PC-9 (cell line): ENCODE measurements around the gene CADM1. TPM values are rescaled to one million over a fixed set of nuclear protein-coding genes. Genes with fewer than 3 reads are reported as not detected.

ENCODE experiments used
- BruUV-seq: library from RNA; stranded (reverse); fragments of 400-500 nt; replicated peaks from 2 replicates; lab custom pipeline; 2021; lab: Mats Ljungman, UMichigan
- CTCF ChIA-PET: fragments of 300-600 bp; sonication (Branson Sonifier 250); formaldehyde crosslinking; loops from one replicate; lab custom pipeline; 2022; ENCODE audit warnings: antibody characterized with exemption; lab: Charles Lee
- POLR2A ChIA-PET: fragments of 300-600 bp; sonication (Branson Sonifier 250); formaldehyde crosslinking; loops from one replicate; lab custom pipeline; 2022; ENCODE audit warnings: antibody characterized with exemption; ENCODE audit not compliant: unreplicated experiment; lab: Charles Lee
- DNase-seq, 2 experiments: peaks; one replicate each; pipeline versions ENCODE4 v3.0.0 to v3.0.0-alpha.2; 2015 to 2022; ENCODE audit warnings: mixed read lengths in 1 of 2
- H2AFZ ChIP-seq: fragments of 200-600 bp; sonication (generic); 2 replicates; pipeline ENCODE4 v1.8.1; 2017; ENCODE audit warnings: antibody characterized with exemption
- H3F3A ChIP-seq: fragments of 200-600 bp; sonication (generic); 2 replicates; pipeline ENCODE4 v1.8.1; 2017; ENCODE audit warnings: antibody characterized with exemption, mild to moderate bottlenecking, low read depth; ENCODE audit not compliant: insufficient read depth
- H3K27ac ChIP-seq: fragments of 200-600 bp; sonication (generic); 2 replicates; pipeline ENCODE4 v1.6.1; 2016; ENCODE audit warnings: mixed run types
- H3K27me3 ChIP-seq: fragments of 200-600 bp; sonication (generic); 2 replicates; pipeline ENCODE4 v1.6.1; 2016; ENCODE audit warnings: low read depth, mixed run types; ENCODE audit not compliant: insufficient read depth
- H3K36me3 ChIP-seq: fragments of 200-600 bp; sonication (generic); 2 replicates; pipeline ENCODE4 v1.6.1; 2016; ENCODE audit warnings: low read depth, mixed run types
- H3K4me1 ChIP-seq: fragments of 200-600 bp; sonication (generic); replicated peaks from 2 replicates; pipeline ENCODE4 v1.6.1; 2016; ENCODE audit warnings: mixed run types; ENCODE audit not compliant: insufficient read depth
- H3K4me2 ChIP-seq: fragments of 200-600 bp; sonication (generic); 2 replicates; pipeline ENCODE4 v1.6.1; 2017; ENCODE audit warnings: mixed run types
- H3K4me3 ChIP-seq: fragments of 200-600 bp; sonication (generic); 2 replicates; pipeline ENCODE4 v1.6.1; 2016; ENCODE audit warnings: mixed run types
- H3K79me2 ChIP-seq: fragments of 200-600 bp; sonication (generic); 2 replicates; pipeline ENCODE4 v1.6.1; 2017; ENCODE audit warnings: low read depth, mixed run types
- H3K9me2 ChIP-seq: fragments of 200-600 bp; sonication (generic); 2 replicates; pipeline ENCODE4 v1.8.1; 2017; ENCODE audit warnings: mild to moderate bottlenecking; ENCODE audit not compliant: insufficient read depth
- H3K9me3 ChIP-seq: fragments of 200-600 bp; sonication (generic); 2 replicates; pipeline ENCODE4 v1.8.1; 2016; ENCODE audit warnings: low read depth; ENCODE audit not compliant: insufficient read depth
- H4K20me1 ChIP-seq: fragments of 200-600 bp; sonication (generic); 2 replicates; pipeline ENCODE4 v1.8.1; 2017; ENCODE audit not compliant: insufficient read depth
- EZH2 ChIP-seq: fragments of 200-600 bp; sonication (generic); IDR thresholded peaks from 2 replicates; pipeline ENCODE4 v1.8.0; 2017; ENCODE audit warnings: antibody characterized with exemption, low read depth
- intact Hi-C: fragments of 100-400 bp; cut with micrococcal nuclease; formaldehyde crosslinking; loops from one replicate; pipeline ENCODE4 v1.10.0; 2022; ENCODE audit not compliant: unreplicated experiment
- total RNA-seq: library from RNA; stranded (reverse); gene quantifications from 2 replicates; pipeline ENCODE4 v1.2.3, GENCODE V29; 2021
- TF ChIP-seq, protein P1 (sequence below): fragments of 200-600 bp; sonication (generic); conservative IDR thresholded peaks from 2 replicates; pipeline ENCODE4 v1.6.1; 2017; ENCODE audit warnings: mixed run types, antibody characterized with exemption, mild to moderate bottlenecking, moderate library complexity

Gene CADM1
- total RNA-seq, 1 experiment from 2014 or later: not detected

DNA sequence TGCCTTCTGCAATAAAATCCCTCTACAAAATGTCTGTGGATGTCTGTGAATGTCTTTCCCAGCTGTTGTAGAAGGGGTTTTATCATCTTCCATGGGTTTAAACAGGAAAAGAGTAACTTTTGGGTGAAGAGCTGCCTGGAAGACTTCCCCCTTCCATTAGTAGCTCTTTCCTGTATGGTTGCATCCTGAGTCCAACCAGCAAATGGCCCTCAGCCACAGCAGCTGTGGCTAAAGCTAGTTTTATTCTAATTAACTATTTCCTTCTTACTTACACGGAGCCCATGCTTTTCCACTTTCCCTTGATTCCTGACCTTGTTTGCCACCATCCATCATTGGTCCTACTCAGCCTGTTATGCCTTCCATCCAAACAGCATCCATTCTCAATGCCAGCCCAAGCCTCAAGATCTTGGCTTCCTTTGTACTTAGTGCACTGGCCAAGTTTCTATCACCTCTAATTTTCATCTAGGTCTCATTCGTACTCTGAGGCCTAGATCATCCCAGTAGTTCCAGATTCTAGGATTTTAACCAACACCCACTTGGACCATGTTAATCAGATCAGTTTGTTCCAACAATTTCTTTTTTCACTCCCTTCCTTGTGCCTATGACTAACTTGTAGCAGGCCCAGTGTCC is 41.5 kb upstream of the CADM1 start:
- ChIA-PET POLR2A (no interaction called here), CTCF (no interaction called here)
- Histone ChIP-seq H3K36me3 (no peaks in the 10 kb centered on the region), H3K27ac (no peak overlapping the region), H3F3A (no peaks in the 10 kb centered on the region), H3K9me2 (no peaks in the 10 kb centered on the region), H2AFZ (no peak overlapping the region), H3K79me2 (no peaks in the 10 kb centered on the region), H3K9me3 (no peaks in the 10 kb centered on the region), H3K4me1 (no peaks in the 10 kb centered on the region), H3K4me2 (no peak overlapping the region), H3K4me3 (no peak overlapping the region), H3K27me3 (peaks cover 7% of the 10 kb centered on the region; the same call in 1 of the 2 replicates), H4K20me1 (no peaks in the 10 kb centered on the region)
- no peak for DNase-seq
- intact Hi-C loops: no loop called here
- no peak for TF ChIP-seq EZH2
- TF ChIP-seq, protein P1, sequence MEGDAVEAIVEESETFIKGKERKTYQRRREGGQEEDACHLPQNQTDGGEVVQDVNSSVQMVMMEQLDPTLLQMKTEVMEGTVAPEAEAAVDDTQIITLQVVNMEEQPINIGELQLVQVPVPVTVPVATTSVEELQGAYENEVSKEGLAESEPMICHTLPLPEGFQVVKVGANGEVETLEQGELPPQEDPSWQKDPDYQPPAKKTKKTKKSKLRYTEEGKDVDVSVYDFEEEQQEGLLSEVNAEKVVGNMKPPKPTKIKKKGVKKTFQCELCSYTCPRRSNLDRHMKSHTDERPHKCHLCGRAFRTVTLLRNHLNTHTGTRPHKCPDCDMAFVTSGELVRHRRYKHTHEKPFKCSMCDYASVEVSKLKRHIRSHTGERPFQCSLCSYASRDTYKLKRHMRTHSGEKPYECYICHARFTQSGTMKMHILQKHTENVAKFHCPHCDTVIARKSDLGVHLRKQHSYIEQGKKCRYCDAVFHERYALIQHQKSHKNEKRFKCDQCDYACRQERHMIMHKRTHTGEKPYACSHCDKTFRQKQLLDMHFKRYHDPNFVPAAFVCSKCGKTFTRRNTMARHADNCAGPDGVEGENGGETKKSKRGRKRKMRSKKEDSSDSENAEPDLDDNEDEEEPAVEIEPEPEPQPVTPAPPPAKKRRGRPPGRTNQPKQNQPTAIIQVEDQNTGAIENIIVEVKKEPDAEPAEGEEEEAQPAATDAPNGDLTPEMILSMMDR: no peak
- BruUV-seq: no TSS peak

DNA sequence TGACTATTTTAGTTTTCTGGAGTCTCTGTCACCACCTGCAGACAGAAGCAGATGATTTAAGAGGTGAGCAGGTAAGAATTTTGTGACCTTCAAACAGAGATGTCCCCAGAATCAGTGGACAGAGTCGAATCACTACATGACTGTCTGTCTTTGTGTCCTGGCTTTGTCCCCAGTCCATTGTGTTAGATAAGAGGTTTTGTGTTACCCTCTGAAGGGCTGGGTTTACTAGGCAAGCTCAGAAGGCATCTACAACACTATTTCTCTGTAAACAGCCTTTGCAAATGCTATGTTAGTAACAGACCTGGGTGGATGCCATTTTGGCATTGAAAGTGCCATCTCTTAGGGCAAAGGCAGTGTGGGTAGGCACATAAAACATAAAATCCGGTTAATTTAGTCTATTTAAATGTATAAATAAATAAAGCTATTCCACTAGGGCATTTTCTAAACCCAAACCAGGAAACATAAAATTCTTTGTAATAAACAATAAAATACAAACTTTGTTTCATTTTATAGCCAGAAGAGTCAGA is 40.3 kb upstream of the CADM1 start:
- Histone ChIP-seq H3K9me2 (no peaks in the 10 kb centered on the region), H4K20me1 (no peaks in the 10 kb centered on the region), H3K27me3 (no peaks in the 10 kb centered on the region), H3K79me2 (no peaks in the 10 kb centered on the region), H3K9me3 (no peaks in the 10 kb centered on the region), H2AFZ (no peak overlapping the region), H3K4me3 (no peak overlapping the region), H3K4me2 (no peak overlapping the region), H3K27ac (no peak overlapping the region), H3F3A (no peaks in the 10 kb centered on the region), H3K36me3 (no peaks in the 10 kb centered on the region), H3K4me1 (no peaks in the 10 kb centered on the region)
- no peak for DNase-seq
- BruUV-seq: no TSS peak
- intact Hi-C loops: no loop called here
- TF ChIP-seq, protein P1: no peak
- TF ChIP-seq EZH2: no peak
- POLR2A ChIA-PET: no interaction called here
- CTCF ChIA-PET: no interaction called here

DNA sequence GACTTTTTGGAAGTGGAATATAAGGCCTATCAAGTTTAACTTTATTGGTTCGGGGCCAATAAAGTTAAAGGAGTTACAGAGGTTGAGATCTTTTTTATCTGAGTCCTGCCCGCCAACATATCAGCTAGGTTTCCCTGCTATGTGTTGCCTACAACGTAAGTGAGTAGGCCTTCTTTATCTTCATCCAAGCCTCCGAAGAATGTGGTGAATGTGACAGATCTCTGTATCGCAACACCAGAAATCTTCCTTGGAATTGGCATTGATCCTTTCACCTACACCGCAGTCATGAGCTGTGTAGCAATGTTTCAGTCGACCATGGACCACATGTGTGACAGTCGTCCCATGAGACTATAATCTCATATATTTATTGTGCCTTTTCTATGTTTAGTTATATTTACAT is 37.3 kb upstream of the CADM1 start:
- Histone ChIP-seq H3K4me2 (no peak overlapping the region), H3K4me1 (no peaks in the 10 kb centered on the region), H3F3A (no peaks in the 10 kb centered on the region), H3K36me3 (no peaks in the 10 kb centered on the region), H3K27ac (no peak overlapping the region), H3K79me2 (no peaks in the 10 kb centered on the region), H3K4me3 (no peak overlapping the region), H3K9me2 (no peaks in the 10 kb centered on the region), H3K9me3 (no peaks in the 10 kb centered on the region), H4K20me1 (no peaks in the 10 kb centered on the region), H2AFZ (no peak overlapping the region), H3K27me3 (no peaks in the 10 kb centered on the region)
- ChIA-PET CTCF (no interaction called here), POLR2A (no interaction called here)
- TF ChIP-seq, protein P1: no peak
- TF ChIP-seq EZH2: no peak
- DNase-seq: no peak
- BruUV-seq: no TSS peak
- intact Hi-C loops: no loop called here
